Adipose tissue (tissue), 3 donors: ENCODE data around the gene CAPZB. TPM values are rescaled to one million over a fixed set of nuclear protein-coding genes. Genes with fewer than 3 reads are reported as not detected.

Source experiments
- H3K27ac ChIP-seq: one replicate; pipeline ENCODE4 v1.5.1; 2013; ENCODE audit warnings: low read depth, low read length
- WGBS, 3 donors: extraction: QIAGEN DNeasy Blood & Tissue Kit; methylation state at CpG; one replicate each; pipeline ENCODE4 v1.1.7; 2013; 5-methylcytosine and 5-hydroxymethylcytosine counted together
- polyA plus RNA-seq, 3 donors: library from polyadenylated mRNA; stranded (reverse); fragments of 200-250 nt; gene quantifications; one replicate each; pipeline ENCODE4 v1.2.3, GENCODE V29; 2013
- donor health status: healthy with polysubstance abuse.
- donor health status: Bipolar disorder and iron deficiency.
- donor health status: healthy.

The CAPZB gene
- polyA plus RNA-seq, 3 donors, result 69.7 to 265 (median 214) TPM

GRCh38 chr1:19384772-19385187 is 100.6 kb downstream of the CAPZB start:
- 93 to 97% (median 96%) methylated on average over 7 of the region's 7 CpGs for whole genome bisulfite sequencing, 3 donors
- H3K27ac ChIP-seq, result no peak overlapping the region

- no peak overlapping the region for H3K27ac ChIP-seq
- WGBS, 3 donors, result 59 to 79% (median 71%) methylated on average over 4 of the region's 4 CpGs
Observed at GRCh38 chr1:19384113-19384512, 101.2 kb downstream of the CAPZB start.

GRCh38 chr1:19382222-19382621 is 103.1 kb downstream of the CAPZB start:
- 60 to 73% (median 63%) methylated on average over 4 of the region's 4 CpGs for WGBS, 3 donors
- no peak overlapping the region for H3K27ac ChIP-seq

GRCh38 chr1:19381261-19381660 is 104.1 kb downstream of the CAPZB start:
- 70 to 88% (median 83%) methylated on average over 6 of the region's 6 CpGs for WGBS, 3 donors
- no peak overlapping the region for H3K27ac ChIP-seq

GRCh38 chr1:19377812-19378718 is 107.3 kb downstream of the CAPZB start:
- WGBS, 3 donors, result 89 to 96% (median 92%) methylated on average over 17 of the region's 17 CpGs
- no peak overlapping the region for H3K27ac ChIP-seq

- WGBS, 3 donors, result 95 to 97% (median 96%) methylated on average over 7 of the region's 7 CpGs
- no peak overlapping the region for H3K27ac ChIP-seq
Observed at GRCh38 chr1:19376428-19377372, 108.6 kb downstream of the CAPZB start.

- WGBS, 3 donors, result 72 to 90% (median 78%) methylated on average over 6 of the region's 6 CpGs
- H3K27ac ChIP-seq, result no peak overlapping the region
Observed at GRCh38 chr1:19375631-19376400, 109.5 kb downstream of the CAPZB start.

- no peak overlapping the region for H3K27ac ChIP-seq
Observed at GRCh38 chr1:19374926-19375325, 110.4 kb downstream of the CAPZB start.

GRCh38 chr1:19374083-19374801 is 111.1 kb downstream of the CAPZB start:
- 83 to 89% (median 86%) methylated on average over 14 of the region's 14 CpGs for WGBS, 3 donors
- no peak overlapping the region for H3K27ac ChIP-seq

More at GRCh38 chr1:19374926-19375325, 110.4 kb downstream of the CAPZB start:
- WGBS, 3 donors, result 83 to 87% (median 84%) methylated on average over 8 of the region's 8 CpGs

GRCh38 chr1:19373211-19374082 is 111.9 kb downstream of the CAPZB start:
- no peak overlapping the region for H3K27ac ChIP-seq
- WGBS, 3 donors, result 76 to 84% (median 81%) methylated on average over 15 of the region's 15 CpGs

GRCh38 chr1:19372602-19373001 is 112.7 kb downstream of the CAPZB start:
- WGBS, 3 donors, result 79 to 89% (median 80%) methylated on average over 7 of the region's 7 CpGs
- H3K27ac ChIP-seq, result no peak overlapping the region

- H3K27ac ChIP-seq, result no peak overlapping the region
- WGBS, 3 donors, result 89 to 91% (median 91%) methylated on average over 5 of the region's 5 CpGs
Observed at GRCh38 chr1:19372136-19372514, 113.2 kb downstream of the CAPZB start.

- 89 to 95% (median 93%) methylated on average over 23 of the region's 23 CpGs for WGBS, 3 donors
- no peak overlapping the region for H3K27ac ChIP-seq
Observed at GRCh38 chr1:19371226-19372135, 113.9 kb downstream of the CAPZB start.

- no peak overlapping the region for H3K27ac ChIP-seq
- 49 to 80% (median 57%) methylated on average over 13 of the region's 13 CpGs for WGBS, 3 donors
Observed at GRCh38 chr1:19370453-19371170, 114.7 kb downstream of the CAPZB start.

- H3K27ac ChIP-seq, result no peak overlapping the region
Observed at GRCh38 chr1:19369396-19370090, 115.8 kb downstream of the CAPZB start.

More at GRCh38 chr1:19369396-19370090, 115.8 kb downstream of the CAPZB start:
- 75 to 88% (median 75%) methylated on average over 16 of the region's 16 CpGs for WGBS, 3 donors
